OCI-LY7 (cell line): ENCODE results near the gene BICC1. TPM values are rescaled to one million over a fixed set of nuclear protein-coding genes. Genes with fewer than 3 reads are reported as not detected.

Experiments
- BruUV-seq: library from RNA; stranded (reverse); fragments of 400-500 nt; replicated peaks from 2 replicates; lab custom pipeline; 2021; lab: Mats Ljungman, UMichigan
- CTCF ChIA-PET: fragments of 300-600 bp; sonication (Branson Sonifier 250); formaldehyde crosslinking; loops from one replicate; lab custom pipeline; 2022; ENCODE audit warnings: antibody characterized with exemption; ENCODE audit not compliant: unreplicated experiment; lab: Charles Lee
- POLR2A ChIA-PET: fragments of 300-600 bp; sonication (Branson Sonifier 250); formaldehyde crosslinking; loops from one replicate; lab custom pipeline; 2022; ENCODE audit warnings: antibody characterized with exemption; lab: Charles Lee
- DNase-seq: peaks from one replicate; pipeline ENCODE4 v3.0.0-alpha.2; 2015; ENCODE audit warnings: low spot score
- H2AFZ ChIP-seq: fragments of 200-600 bp; sonication (generic), shearing (Covaris generic); 2 replicates; pipeline ENCODE4 v1.6.1; 2014; ENCODE audit warnings: mild to moderate bottlenecking, antibody characterized with exemption, low read length, moderate library complexity
- H3K27ac ChIP-seq: fragments of 200-600 bp; sonication (generic); 2 replicates; pipeline ENCODE4 v1.5.1; 2014; ENCODE audit warnings: mixed run types, low read depth, mild to moderate bottlenecking, moderate library complexity, low read length, inconsistent platforms; ENCODE audit not compliant: poor library complexity, severe bottlenecking
- H3K36me3 ChIP-seq: fragments of 200-600 bp; sonication (generic); 2 replicates; pipeline ENCODE4 v1.6.1; 2014; ENCODE audit warnings: mild to moderate bottlenecking, antibody characterized with exemption, low read length, moderate library complexity, mixed read lengths; ENCODE audit not compliant: insufficient read depth
- H3K4me1 ChIP-seq: fragments of 200-600 bp; sonication (generic); 2 replicates; pipeline ENCODE4 v1.5.1; 2014; ENCODE audit warnings: mild to moderate bottlenecking, low read length; ENCODE audit not compliant: insufficient read depth, poor library complexity, severe bottlenecking
- H3K4me2 ChIP-seq: fragments of 200-600 bp; sonication (generic); 2 replicates; pipeline ENCODE4 v1.6.1; 2014; ENCODE audit warnings: mild to moderate bottlenecking, low read length
- H3K4me3 ChIP-seq: fragments of 200-600 bp; sonication (generic); 2 replicates; pipeline ENCODE4 v1.5.1; 2014; ENCODE audit warnings: mild to moderate bottlenecking, low read depth, low read length; ENCODE audit not compliant: poor library complexity, severe bottlenecking
- H3K79me2 ChIP-seq: fragments of 200-600 bp; sonication (generic); 2 replicates; pipeline ENCODE4 v1.6.1; 2016; ENCODE audit warnings: low read depth, mild to moderate bottlenecking, low read length, moderate library complexity, mixed read lengths; ENCODE audit not compliant: insufficient read depth
- H3K9me2 ChIP-seq: fragments of 200-600 bp; sonication (generic); 2 replicates; pipeline ENCODE4 v1.6.1; 2016; ENCODE audit warnings: mild to moderate bottlenecking, low read length, mixed read lengths; ENCODE audit not compliant: insufficient read depth
- H3K9me3 ChIP-seq: fragments of 200-600 bp; sonication (generic); 2 replicates; pipeline ENCODE4 v1.6.1; 2014; ENCODE audit warnings: mild to moderate bottlenecking, mixed run types, low read length, mixed read lengths
- H4K20me1 ChIP-seq: fragments of 200-600 bp; sonication (generic); 2 replicates; pipeline ENCODE4 v1.6.1; 2014; ENCODE audit warnings: mild to moderate bottlenecking, antibody characterized with exemption, low read length, moderate library complexity, mixed read lengths; ENCODE audit not compliant: insufficient read depth
- CTCF ChIP-seq: fragments of 200-600 bp; sonication (generic); conservative IDR thresholded peaks from 2 replicates; pipeline ENCODE4 v1.5.1; 2014; ENCODE audit warnings: mild to moderate bottlenecking, antibody characterized with exemption, low read length, moderate library complexity, mixed read lengths
- EZH2phosphoT487 ChIP-seq: fragments of 200-600 bp; sonication (generic); IDR thresholded peaks from 2 replicates; pipeline ENCODE4 v1.6.1; 2018; ENCODE audit warnings: low read depth, borderline replicate concordance, mild to moderate bottlenecking, mixed run types, antibody characterized with exemption, low read length, moderate library complexity, mixed read lengths
- intact Hi-C: fragments of 100-400 bp; cut with micrococcal nuclease; formaldehyde crosslinking; loops from one replicate; pipeline ENCODE4 v1.10.0; 2022; ENCODE audit not compliant: unreplicated experiment
- total RNA-seq, 2 experiments: library from RNA; depleted of rRNA in 1 of 2; stranded (reverse); fragments of >200 nt in 1 of 2; shearing (Covaris generic) in 1 of 2; gene quantifications; 2 replicates each; pipeline ENCODE4 v1.2.3, GENCODE V29; 2014 to 2022

Gene BICC1
- total RNA-seq, 2 experiments from 2014 or later: not detected

- DNase-seq: no peak
- ChIA-PET POLR2A (no interaction called here), CTCF (no interaction called here)
- no peak for TF ChIP-seq EZH2phosphoT487
- no peak for TF ChIP-seq CTCF
- no TSS peak for BruUV-seq
- H3K4me2 ChIP-seq: no peak overlapping the region
- H3K9me2 ChIP-seq: no peaks in the 10 kb centered on the region
- no peak overlapping the region for H3K4me3 ChIP-seq
- H3K27ac ChIP-seq: no peak overlapping the region
- no peaks in the 10 kb centered on the region for H3K36me3 ChIP-seq
- H3K9me3 ChIP-seq: no peaks in the 10 kb centered on the region
- H2AFZ ChIP-seq: no peak overlapping the region
- H3K4me1 ChIP-seq: no peaks in the 10 kb centered on the region
- intact Hi-C loops: no loop called here
- H3K79me2 ChIP-seq: no peaks in the 10 kb centered on the region
- no peaks in the 10 kb centered on the region for H4K20me1 ChIP-seq
Observed at GRCh38 chr10:58851606-58852005, 338.9 kb downstream of the BICC1 start.

GRCh38 chr10:58853668-58854067, 341.0 kb downstream of the BICC1 start:
- H3K36me3 ChIP-seq: no peaks in the 10 kb centered on the region
- intact Hi-C loops: no loop called here
- no peaks in the 10 kb centered on the region for H3K79me2 ChIP-seq

GRCh38 chr10:58854811-58855210, 342.1 kb downstream of the BICC1 start:
- H4K20me1 ChIP-seq: no peaks in the 10 kb centered on the region
- H3K4me1 ChIP-seq: no peaks in the 10 kb centered on the region
- BruUV-seq: no TSS peak
- H3K27ac ChIP-seq: no peak overlapping the region
- no peak for DNase-seq
- H3K9me3 ChIP-seq: no peaks in the 10 kb centered on the region
- no peaks in the 10 kb centered on the region for H3K79me2 ChIP-seq
- intact Hi-C loops: no loop called here
- ChIA-PET CTCF (no interaction called here), POLR2A (no interaction called here)
- H3K4me2 ChIP-seq: no peak overlapping the region
- no peak overlapping the region for H3K4me3 ChIP-seq
- H3K36me3 ChIP-seq: no peaks in the 10 kb centered on the region
- TF ChIP-seq EZH2phosphoT487: no peak
- no peak for TF ChIP-seq CTCF
- H3K9me2 ChIP-seq: no peaks in the 10 kb centered on the region
- no peak overlapping the region for H2AFZ ChIP-seq

More at GRCh38 chr10:58853668-58854067, 341.0 kb downstream of the BICC1 start:
- BruUV-seq: no TSS peak
- no peaks in the 10 kb centered on the region for H4K20me1 ChIP-seq
- no peak overlapping the region for H3K4me2 ChIP-seq
- no peaks in the 10 kb centered on the region for H3K9me2 ChIP-seq
- TF ChIP-seq EZH2phosphoT487 (no peak), CTCF (no peak)
- H3K9me3 ChIP-seq: no peaks in the 10 kb centered on the region
- H2AFZ ChIP-seq: no peak overlapping the region
- DNase-seq: no peak
- no peaks in the 10 kb centered on the region for H3K4me1 ChIP-seq
- ChIA-PET CTCF (no interaction called here), POLR2A (interaction anchor here (0.6 kb wide), 1 partner anchor 100 kb away, joined by 3 read pairs; no protein-coding TSS in a partner anchor)
- no peak overlapping the region for H3K27ac ChIP-seq
- H3K4me3 ChIP-seq: no peak overlapping the region
